Body of pancreas (tissue), 4 donors: ENCODE measurements around the gene ZNF135.

ENCODE experiments used
- POLR2A ChIP-seq, 3 donors: fragments of 450-650 bp; IDR thresholded peaks; one replicate each; pipeline ENCODE4 v1.6.1; 2016; ENCODE audit warnings: antibody characterized with exemption in 3 of 3, mild to moderate bottlenecking in 2 of 3
- TF ChIP-seq, protein P1 (sequence below), 7 experiments: fragments of 450-650 bp in 4 of 7; fragments of 200-600 bp in 3 of 7; sonication (generic) in 3 of 7; IDR thresholded peaks; one replicate each; pipeline ENCODE4 v1.5.1; 2016 to 2019; ENCODE audit warnings: antibody characterized with exemption in 7 of 7

DNA sequence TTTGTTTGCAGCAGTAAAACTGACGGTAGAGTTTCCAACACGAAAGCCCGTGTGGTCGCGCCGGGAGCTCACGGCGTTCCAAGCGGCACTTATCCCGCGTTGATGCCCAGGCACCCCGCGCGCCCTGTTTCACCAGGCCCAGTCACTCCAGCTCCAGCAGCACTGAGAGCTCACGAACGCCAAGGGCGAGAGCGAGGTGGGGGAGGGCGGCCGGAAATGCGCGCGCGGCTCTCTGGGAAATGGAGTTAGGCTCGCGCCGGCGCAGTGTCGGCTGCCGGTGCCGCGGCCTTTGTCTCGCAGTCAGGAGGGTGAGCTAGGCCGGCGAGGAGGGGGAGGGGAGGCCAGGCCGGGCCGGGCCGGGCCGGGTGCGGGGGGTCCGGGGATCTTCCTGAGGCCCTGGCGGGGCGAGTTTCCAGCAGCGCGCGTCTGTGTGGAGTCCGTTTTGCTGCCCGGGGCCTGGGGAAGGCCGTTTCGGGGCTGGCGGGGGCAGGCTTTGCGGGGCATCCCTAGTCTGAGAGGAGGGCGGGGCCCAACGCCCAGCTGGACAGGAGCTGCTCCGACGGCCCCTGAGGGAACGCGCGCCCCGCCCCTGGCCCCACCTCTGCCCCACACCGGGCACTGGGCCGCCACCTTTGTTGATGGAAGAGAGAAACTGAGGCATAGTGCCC, at the start of gene ZNF135:
- TF ChIP-seq, protein P1, sequence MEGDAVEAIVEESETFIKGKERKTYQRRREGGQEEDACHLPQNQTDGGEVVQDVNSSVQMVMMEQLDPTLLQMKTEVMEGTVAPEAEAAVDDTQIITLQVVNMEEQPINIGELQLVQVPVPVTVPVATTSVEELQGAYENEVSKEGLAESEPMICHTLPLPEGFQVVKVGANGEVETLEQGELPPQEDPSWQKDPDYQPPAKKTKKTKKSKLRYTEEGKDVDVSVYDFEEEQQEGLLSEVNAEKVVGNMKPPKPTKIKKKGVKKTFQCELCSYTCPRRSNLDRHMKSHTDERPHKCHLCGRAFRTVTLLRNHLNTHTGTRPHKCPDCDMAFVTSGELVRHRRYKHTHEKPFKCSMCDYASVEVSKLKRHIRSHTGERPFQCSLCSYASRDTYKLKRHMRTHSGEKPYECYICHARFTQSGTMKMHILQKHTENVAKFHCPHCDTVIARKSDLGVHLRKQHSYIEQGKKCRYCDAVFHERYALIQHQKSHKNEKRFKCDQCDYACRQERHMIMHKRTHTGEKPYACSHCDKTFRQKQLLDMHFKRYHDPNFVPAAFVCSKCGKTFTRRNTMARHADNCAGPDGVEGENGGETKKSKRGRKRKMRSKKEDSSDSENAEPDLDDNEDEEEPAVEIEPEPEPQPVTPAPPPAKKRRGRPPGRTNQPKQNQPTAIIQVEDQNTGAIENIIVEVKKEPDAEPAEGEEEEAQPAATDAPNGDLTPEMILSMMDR (IDR thresholded peaks at IDR 0.05), result no peak
- TF ChIP-seq POLR2A (IDR thresholded peaks at IDR 0.05), result peak in 2 of 3 donors; percentile 72 to 75
